GM18909 (cell line): ENCODE data around the gene MRPL12.
"Not testable (repeated sequence)": the region's sequence is repeated elsewhere in the genome, so short reads cannot be mapped to it uniquely, and the experiment has no call there.

Source experiments
- ATAC-seq: cut with Tn5 transposase; IDR thresholded peaks from one replicate; pipeline ENCODE4 v1.9.1; 2021; ENCODE audit warnings: mild to moderate bottlenecking; ENCODE audit not compliant: unreplicated experiment, poor library complexity

The MRPL12 gene

GRCh38 chr17:81737947-81738800 is 35.0 kb downstream of the MRPL12 start:
- ATAC-seq = no peak

- no peak for ATAC-seq
These were observed 35.7 kb downstream of the MRPL12 start for GRCh38 chr17:81738801-81739393.

GRCh38 chr17:81739593-81739992 is 36.4 kb downstream of the MRPL12 start:
- ATAC-seq = not testable (repeated sequence)

GRCh38 chr17:81740395-81740961 is 37.3 kb downstream of the MRPL12 start:
- no peak for ATAC-seq

- no peak for ATAC-seq
These were observed 38.0 kb downstream of the MRPL12 start for GRCh38 chr17:81741049-81741593.

GRCh38 chr17:81741594-81742452 is 38.7 kb downstream of the MRPL12 start:
- ATAC-seq = no peak
